ENCODE results near the gene DTNA. TPM values are rescaled to one million over a fixed set of nuclear protein-coding genes. Genes with fewer than 3 reads are reported as not detected.
A peak's percentile ranks its signal among the peaks of the same experiment; 100 is the strongest.

Gene DTNA
- polyA plus RNA-seq, 1 donor from 2014 or later: 53.9 TPM

DNA sequence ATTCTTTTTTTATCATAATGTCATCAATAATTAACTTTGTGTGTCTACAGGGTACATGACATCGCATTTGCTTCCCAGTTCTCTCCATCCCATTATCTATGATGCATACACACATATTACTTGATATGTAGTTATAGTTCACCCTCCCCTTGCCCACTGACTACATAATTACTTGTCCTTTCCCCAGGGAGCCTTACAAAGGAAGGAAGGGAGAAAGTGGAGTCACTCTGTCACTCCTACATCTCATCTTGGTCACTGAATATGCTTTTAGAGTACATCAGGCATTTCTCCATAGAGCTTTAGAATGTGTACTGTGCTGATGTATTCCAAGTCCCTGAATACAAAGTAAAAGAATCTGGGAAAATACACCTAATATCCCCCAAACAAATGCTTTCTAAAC, 6.0 kb upstream of the DTNA start:
- Histone ChIP-seq H3K9me3 (ENCODE audit: low read length) (no peaks in the 10 kb centered on the region), H3K36me3 (ENCODE audit: insufficient read depth, low read length) (no peaks in the 10 kb centered on the region), H2AFZ (ENCODE audit: low read depth, low read length) (no peak overlapping the region), H3K9ac (ENCODE audit: low read length) (no peak overlapping the region), H3K4me3 (ENCODE audit: low read length) (no peak overlapping the region), H4K20me1 (ENCODE audit: insufficient read depth) (no peaks in the 10 kb centered on the region), H3K27me3 (ENCODE audit: insufficient read depth, low read depth, low read length) (no peaks in the 10 kb centered on the region), H3K4me2 (ENCODE audit: low read length) (no peak overlapping the region), H3K27ac (ENCODE audit: low read length) (no peak overlapping the region), H3F3A (ENCODE audit: insufficient read depth, low read length, poor library complexity, severe bottlenecking) (no peaks in the 10 kb centered on the region), H3K9me2 (ENCODE audit: insufficient read depth, low read length) (no peaks in the 10 kb centered on the region), H3K79me2 (replicated peaks; ENCODE audit: insufficient read depth, low read length) (no peaks in the 10 kb centered on the region)
- TF ChIP-seq RAD21 (conservative IDR thresholded peaks at IDR 0.05) (no peak), TAF1 (IDR thresholded peaks at IDR 0.05; ENCODE audit: low read depth) (no peak), MXI1 (conservative IDR thresholded peaks at IDR 0.05; ENCODE audit: poor library complexity, severe bottlenecking) (no peak), SMC3 (conservative IDR thresholded peaks at IDR 0.05; ENCODE audit: poor library complexity) (no peak), EZH2 (IDR thresholded peaks at IDR 0.05; ENCODE audit: borderline replicate concordance, insufficient read depth, low read length, poor library complexity, severe bottlenecking) (no peak), POLR2AphosphoS5 (IDR thresholded peaks at IDR 0.05) (no peak), EP300 (conservative IDR thresholded peaks at IDR 0.05; ENCODE audit: poor library complexity, severe bottlenecking) (no peak)
- TF ChIP-seq, protein P1, sequence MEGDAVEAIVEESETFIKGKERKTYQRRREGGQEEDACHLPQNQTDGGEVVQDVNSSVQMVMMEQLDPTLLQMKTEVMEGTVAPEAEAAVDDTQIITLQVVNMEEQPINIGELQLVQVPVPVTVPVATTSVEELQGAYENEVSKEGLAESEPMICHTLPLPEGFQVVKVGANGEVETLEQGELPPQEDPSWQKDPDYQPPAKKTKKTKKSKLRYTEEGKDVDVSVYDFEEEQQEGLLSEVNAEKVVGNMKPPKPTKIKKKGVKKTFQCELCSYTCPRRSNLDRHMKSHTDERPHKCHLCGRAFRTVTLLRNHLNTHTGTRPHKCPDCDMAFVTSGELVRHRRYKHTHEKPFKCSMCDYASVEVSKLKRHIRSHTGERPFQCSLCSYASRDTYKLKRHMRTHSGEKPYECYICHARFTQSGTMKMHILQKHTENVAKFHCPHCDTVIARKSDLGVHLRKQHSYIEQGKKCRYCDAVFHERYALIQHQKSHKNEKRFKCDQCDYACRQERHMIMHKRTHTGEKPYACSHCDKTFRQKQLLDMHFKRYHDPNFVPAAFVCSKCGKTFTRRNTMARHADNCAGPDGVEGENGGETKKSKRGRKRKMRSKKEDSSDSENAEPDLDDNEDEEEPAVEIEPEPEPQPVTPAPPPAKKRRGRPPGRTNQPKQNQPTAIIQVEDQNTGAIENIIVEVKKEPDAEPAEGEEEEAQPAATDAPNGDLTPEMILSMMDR (IDR thresholded peaks at IDR 0.05; ENCODE audit: poor library complexity, severe bottlenecking): no peak
- TF ChIP-seq, protein P2, sequence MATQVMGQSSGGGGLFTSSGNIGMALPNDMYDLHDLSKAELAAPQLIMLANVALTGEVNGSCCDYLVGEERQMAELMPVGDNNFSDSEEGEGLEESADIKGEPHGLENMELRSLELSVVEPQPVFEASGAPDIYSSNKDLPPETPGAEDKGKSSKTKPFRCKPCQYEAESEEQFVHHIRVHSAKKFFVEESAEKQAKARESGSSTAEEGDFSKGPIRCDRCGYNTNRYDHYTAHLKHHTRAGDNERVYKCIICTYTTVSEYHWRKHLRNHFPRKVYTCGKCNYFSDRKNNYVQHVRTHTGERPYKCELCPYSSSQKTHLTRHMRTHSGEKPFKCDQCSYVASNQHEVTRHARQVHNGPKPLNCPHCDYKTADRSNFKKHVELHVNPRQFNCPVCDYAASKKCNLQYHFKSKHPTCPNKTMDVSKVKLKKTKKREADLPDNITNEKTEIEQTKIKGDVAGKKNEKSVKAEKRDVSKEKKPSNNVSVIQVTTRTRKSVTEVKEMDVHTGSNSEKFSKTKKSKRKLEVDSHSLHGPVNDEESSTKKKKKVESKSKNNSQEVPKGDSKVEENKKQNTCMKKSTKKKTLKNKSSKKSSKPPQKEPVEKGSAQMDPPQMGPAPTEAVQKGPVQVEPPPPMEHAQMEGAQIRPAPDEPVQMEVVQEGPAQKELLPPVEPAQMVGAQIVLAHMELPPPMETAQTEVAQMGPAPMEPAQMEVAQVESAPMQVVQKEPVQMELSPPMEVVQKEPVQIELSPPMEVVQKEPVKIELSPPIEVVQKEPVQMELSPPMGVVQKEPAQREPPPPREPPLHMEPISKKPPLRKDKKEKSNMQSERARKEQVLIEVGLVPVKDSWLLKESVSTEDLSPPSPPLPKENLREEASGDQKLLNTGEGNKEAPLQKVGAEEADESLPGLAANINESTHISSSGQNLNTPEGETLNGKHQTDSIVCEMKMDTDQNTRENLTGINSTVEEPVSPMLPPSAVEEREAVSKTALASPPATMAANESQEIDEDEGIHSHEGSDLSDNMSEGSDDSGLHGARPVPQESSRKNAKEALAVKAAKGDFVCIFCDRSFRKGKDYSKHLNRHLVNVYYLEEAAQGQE (IDR thresholded peaks at IDR 0.05; ENCODE audit: borderline replicate concordance): no peak

DNA sequence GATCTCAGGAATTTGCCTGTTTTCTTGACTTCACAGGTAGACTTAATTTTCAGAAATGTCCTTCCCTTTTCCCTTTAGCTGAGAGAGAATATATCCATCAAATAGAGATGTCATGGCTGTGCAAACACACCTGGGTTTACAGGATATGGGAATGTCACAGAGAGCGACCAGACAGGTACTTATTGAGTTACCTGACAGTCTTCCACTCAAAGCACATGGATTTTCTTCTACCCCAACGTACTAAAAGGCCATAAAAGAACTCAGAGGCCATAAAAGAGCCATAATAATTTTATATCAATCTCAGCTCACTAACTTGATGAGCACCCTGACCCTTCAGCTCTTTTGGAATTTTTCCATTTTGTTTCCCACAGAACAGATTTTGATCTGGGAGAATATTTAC, 5.3 kb upstream of the DTNA start:
- Histone ChIP-seq H3K4me3 (ENCODE audit: low read length) (no peak overlapping the region), H4K20me1 (ENCODE audit: insufficient read depth) (no peaks in the 10 kb centered on the region), H3K4me2 (ENCODE audit: low read length) (no peak overlapping the region), H3K9me2 (ENCODE audit: insufficient read depth, low read length) (no peaks in the 10 kb centered on the region), H3K79me2 (replicated peaks; ENCODE audit: insufficient read depth, low read length) (no peaks in the 10 kb centered on the region), H3K27me3 (ENCODE audit: insufficient read depth, low read depth, low read length) (no peaks in the 10 kb centered on the region), H3K9ac (ENCODE audit: low read length) (no peak overlapping the region), H3K27ac (ENCODE audit: low read length) (no peak overlapping the region), H2AFZ (ENCODE audit: low read depth, low read length) (no peak overlapping the region), H3K36me3 (ENCODE audit: insufficient read depth, low read length) (no peaks in the 10 kb centered on the region), H3K9me3 (ENCODE audit: low read length) (no peaks in the 10 kb centered on the region), H3F3A (ENCODE audit: insufficient read depth, low read length, poor library complexity, severe bottlenecking) (no peaks in the 10 kb centered on the region)
- TF ChIP-seq POLR2AphosphoS5 (IDR thresholded peaks at IDR 0.05) (peak; percentile 20), EP300 (conservative IDR thresholded peaks at IDR 0.05; ENCODE audit: poor library complexity, severe bottlenecking) (peak; percentile 13)
- TF ChIP-seq, protein P2 (IDR thresholded peaks at IDR 0.05; ENCODE audit: borderline replicate concordance): no peak
- TF ChIP-seq, protein P1 (IDR thresholded peaks at IDR 0.05; ENCODE audit: poor library complexity, severe bottlenecking): no peak
